GM12801 (cell line): ENCODE data around the gene MYO1D.

Source experiments
- TF ChIP-seq, protein P1 (sequence below): IDR thresholded peaks from one replicate; pipeline ENCODE4 v1.5.1; 2011; ENCODE audit warnings: control low read depth; ENCODE audit not compliant: insufficient read length; ENCODE audit errors: extremely low read depth

Gene MYO1D

DNA sequence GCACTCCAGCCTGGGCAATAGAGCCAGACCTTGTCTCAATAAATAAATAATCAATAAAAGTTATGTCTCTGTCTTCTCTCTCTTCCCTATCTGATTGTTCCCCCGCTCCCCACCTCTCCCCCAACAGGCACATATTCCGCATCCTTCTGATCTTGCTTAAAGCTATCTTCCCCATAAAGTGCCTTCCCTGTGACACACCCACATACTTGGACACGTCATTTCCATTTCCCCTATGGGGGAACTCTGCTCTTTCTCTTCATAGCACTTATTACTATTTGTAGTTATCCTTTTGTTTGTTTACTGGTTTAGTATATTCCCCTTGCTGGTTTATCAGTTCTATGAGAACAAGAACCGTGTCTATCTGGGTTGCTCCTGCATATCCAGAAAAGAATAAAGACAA, 14.9 kb downstream of the MYO1D start:
- TF ChIP-seq, protein P1, sequence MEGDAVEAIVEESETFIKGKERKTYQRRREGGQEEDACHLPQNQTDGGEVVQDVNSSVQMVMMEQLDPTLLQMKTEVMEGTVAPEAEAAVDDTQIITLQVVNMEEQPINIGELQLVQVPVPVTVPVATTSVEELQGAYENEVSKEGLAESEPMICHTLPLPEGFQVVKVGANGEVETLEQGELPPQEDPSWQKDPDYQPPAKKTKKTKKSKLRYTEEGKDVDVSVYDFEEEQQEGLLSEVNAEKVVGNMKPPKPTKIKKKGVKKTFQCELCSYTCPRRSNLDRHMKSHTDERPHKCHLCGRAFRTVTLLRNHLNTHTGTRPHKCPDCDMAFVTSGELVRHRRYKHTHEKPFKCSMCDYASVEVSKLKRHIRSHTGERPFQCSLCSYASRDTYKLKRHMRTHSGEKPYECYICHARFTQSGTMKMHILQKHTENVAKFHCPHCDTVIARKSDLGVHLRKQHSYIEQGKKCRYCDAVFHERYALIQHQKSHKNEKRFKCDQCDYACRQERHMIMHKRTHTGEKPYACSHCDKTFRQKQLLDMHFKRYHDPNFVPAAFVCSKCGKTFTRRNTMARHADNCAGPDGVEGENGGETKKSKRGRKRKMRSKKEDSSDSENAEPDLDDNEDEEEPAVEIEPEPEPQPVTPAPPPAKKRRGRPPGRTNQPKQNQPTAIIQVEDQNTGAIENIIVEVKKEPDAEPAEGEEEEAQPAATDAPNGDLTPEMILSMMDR, result no peak

DNA sequence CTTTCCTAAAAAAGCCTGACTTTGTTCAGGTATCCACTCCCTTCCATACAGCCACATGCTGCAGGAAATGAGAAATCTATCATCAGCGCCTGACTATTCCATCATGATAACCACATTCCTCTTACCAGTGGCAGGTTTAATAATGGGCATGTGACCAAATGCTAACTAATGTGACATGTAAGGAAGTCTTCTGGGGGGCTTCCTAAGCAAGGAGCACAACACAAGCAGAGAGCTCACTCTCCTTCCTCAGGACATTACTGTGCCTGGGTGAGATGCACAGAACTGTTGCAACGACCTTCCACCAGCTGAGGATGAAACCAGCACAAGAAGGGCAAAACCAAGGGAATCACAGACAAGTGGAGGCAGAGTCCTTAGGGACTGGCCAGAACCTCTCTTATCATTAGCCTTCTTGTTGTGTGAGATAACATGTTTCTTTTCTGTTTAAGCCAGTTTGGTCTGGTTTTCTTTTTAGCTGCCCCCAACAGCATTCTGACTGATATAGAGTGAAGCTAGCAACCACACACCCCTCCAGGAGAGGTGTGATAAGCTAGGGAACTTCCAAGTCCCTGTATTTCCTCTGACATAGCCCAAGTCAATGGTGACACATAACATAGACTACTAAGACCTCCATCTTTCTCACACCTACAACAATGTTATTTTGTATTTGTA, 16.9 kb downstream of the MYO1D start:
- TF ChIP-seq, protein P1, result no peak

DNA sequence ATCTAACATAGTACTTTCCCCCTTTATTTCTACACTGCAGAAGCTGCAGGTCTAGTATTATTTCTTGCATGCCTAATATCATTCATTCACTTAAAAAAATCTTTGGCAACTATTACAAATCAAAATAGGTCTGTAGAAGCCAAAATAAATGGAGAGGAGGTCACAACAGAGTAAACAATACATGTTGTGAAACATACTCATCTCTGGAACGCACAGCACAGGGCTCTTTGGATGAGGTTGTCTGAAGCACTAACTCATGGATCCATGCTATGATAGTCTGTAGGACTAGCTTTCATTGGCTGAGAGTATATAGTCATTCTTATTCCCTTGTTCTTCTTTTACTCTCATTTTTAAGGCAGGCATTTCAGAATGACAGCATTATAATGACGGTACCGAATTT, 21.3 kb downstream of the MYO1D start:
- TF ChIP-seq, protein P1, result no peak

GRCh38 chr17:32854832-32855389, 22.0 kb downstream of the MYO1D start:
- TF ChIP-seq, protein P1, result no peak

GRCh38 chr17:32854207-32854606, 22.7 kb downstream of the MYO1D start:
- TF ChIP-seq, protein P1, result no peak

GRCh38 chr17:32852811-32853210, 24.1 kb downstream of the MYO1D start:
- TF ChIP-seq, protein P1, result no peak

DNA sequence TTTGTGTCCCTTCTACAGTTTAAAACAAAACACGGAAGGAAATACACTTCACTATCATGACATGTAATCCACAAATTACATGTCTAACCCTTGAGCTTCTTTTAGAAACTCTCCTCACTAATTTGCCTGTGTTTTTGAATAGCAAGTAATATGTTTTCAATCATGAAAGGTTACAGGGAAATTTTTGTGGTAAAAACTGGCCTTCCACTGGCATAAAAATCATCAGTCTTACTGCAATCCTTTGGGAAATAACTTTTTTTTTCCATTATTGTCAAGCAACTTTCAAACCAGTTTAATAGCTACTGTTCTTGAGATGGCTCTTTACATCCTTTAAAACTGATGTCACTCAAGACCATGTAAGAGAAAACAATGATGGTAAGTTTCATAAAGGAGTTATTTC, 27.0 kb downstream of the MYO1D start:
- TF ChIP-seq, protein P1, result no peak
